H54 (cell line): ENCODE data around the gene BMP7.

Experiments
- DNase-seq: peaks from one replicate; pipeline ENCODE4 v3.0.0; 2011; ENCODE audit warnings: low spot score, mixed read lengths; ENCODE audit not compliant: insufficient read length
- FAIRE-seq: peaks from 3 replicates; lab custom pipeline; 2011; peaks lifted over from hg19 to GRCh38; lab: Jason Lieb, UNC
- POLR2A ChIP-seq: IDR thresholded peaks from 2 replicates; pipeline ENCODE4 v1.6.1; 2011; ENCODE audit warnings: low read depth, mild to moderate bottlenecking, low read length

BMP7 gene

GRCh38 chr20:57134804-57135203, 131.6 kb downstream of the BMP7 start:
- FAIRE-seq (no peak), DNase-seq (no peak)
- TF ChIP-seq POLR2A, result no peak

- no peak for TF ChIP-seq POLR2A
- no peak for DNase-seq
- FAIRE-seq, result no peak
Measured at GRCh38 chr20:57133926-57134650, 132.4 kb downstream of the BMP7 start.

GRCh38 chr20:57131601-57132391, 134.6 kb downstream of the BMP7 start:
- FAIRE-seq (no peak), DNase-seq (no peak)
- TF ChIP-seq POLR2A, result no peak

- DNase-seq, result no peak
- TF ChIP-seq POLR2A, result no peak
- no peak for FAIRE-seq
Measured at GRCh38 chr20:57131077-57131476, 135.4 kb downstream of the BMP7 start.

GRCh38 chr20:57130160-57130772, 136.2 kb downstream of the BMP7 start:
- DNase-seq (no peak), FAIRE-seq (no peak)
- no peak for TF ChIP-seq POLR2A

- no peak for TF ChIP-seq POLR2A
- FAIRE-seq (no peak), DNase-seq (no peak)
Measured at GRCh38 chr20:57129303-57129702, 137.1 kb downstream of the BMP7 start.

GRCh38 chr20:57128044-57128757, 138.2 kb downstream of the BMP7 start:
- no peak for TF ChIP-seq POLR2A
- FAIRE-seq, result no peak
- DNase-seq, result no peak

GRCh38 chr20:57126481-57127092, 139.9 kb downstream of the BMP7 start:
- no peak for FAIRE-seq
- no peak for DNase-seq
- no peak for TF ChIP-seq POLR2A

- DNase-seq, result no peak
- TF ChIP-seq POLR2A, result no peak
- no peak for FAIRE-seq
Measured at GRCh38 chr20:57124800-57125517, 141.5 kb downstream of the BMP7 start.

- no peak for FAIRE-seq
- DNase-seq, result no peak
- TF ChIP-seq POLR2A, result no peak
Measured at GRCh38 chr20:57124366-57124765, 142.1 kb downstream of the BMP7 start.

- DNase-seq (no peak), FAIRE-seq (no peak)
- no peak for TF ChIP-seq POLR2A
Measured at GRCh38 chr20:57123504-57123903, 142.9 kb downstream of the BMP7 start.

GRCh38 chr20:57122536-57123489, 143.6 kb downstream of the BMP7 start:
- no peak for TF ChIP-seq POLR2A
- DNase-seq (no peak), FAIRE-seq (no peak)
